ENCODE data around the gene TAS2R40.

DNA sequence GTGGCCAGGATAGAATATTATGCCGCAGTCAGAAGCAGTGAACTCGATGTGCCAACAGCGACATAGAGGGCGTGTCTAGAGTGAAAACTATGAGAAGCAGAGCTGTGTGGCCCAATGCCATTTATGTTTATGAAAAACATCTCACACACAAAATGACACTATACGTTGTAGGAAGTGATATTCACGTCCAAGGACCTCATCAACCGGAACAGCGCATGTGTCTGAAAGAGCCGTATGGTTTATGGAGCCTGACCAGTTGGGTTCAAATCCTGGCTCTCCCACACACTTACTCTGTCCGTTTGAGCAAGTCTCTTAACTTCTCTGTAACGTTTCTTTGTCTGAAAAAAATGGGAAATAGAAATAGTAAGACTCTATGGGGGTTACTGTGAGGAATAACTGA is 20.5 kb downstream of the TAS2R40 start:
- TF ChIP-seq, protein P1, sequence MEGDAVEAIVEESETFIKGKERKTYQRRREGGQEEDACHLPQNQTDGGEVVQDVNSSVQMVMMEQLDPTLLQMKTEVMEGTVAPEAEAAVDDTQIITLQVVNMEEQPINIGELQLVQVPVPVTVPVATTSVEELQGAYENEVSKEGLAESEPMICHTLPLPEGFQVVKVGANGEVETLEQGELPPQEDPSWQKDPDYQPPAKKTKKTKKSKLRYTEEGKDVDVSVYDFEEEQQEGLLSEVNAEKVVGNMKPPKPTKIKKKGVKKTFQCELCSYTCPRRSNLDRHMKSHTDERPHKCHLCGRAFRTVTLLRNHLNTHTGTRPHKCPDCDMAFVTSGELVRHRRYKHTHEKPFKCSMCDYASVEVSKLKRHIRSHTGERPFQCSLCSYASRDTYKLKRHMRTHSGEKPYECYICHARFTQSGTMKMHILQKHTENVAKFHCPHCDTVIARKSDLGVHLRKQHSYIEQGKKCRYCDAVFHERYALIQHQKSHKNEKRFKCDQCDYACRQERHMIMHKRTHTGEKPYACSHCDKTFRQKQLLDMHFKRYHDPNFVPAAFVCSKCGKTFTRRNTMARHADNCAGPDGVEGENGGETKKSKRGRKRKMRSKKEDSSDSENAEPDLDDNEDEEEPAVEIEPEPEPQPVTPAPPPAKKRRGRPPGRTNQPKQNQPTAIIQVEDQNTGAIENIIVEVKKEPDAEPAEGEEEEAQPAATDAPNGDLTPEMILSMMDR (IDR thresholded peaks at IDR 0.05) = no peak
- TF ChIP-seq POLR2A (IDR thresholded peaks at IDR 0.05) = no peak
